ENCODE results near the gene SYNCRIP. TPM values are rescaled to one million over a fixed set of nuclear protein-coding genes. Genes with fewer than 3 reads are reported as not detected.
A peak's percentile ranks its signal among the peaks of the same experiment; 100 is the strongest.

Gene SYNCRIP
- total and polyA plus RNA-seq, 2 of the 13 experiments (the other 11 are each of a cell fraction or from before 2014, with no cell fraction given): 8.1 to 112 TPM

DNA sequence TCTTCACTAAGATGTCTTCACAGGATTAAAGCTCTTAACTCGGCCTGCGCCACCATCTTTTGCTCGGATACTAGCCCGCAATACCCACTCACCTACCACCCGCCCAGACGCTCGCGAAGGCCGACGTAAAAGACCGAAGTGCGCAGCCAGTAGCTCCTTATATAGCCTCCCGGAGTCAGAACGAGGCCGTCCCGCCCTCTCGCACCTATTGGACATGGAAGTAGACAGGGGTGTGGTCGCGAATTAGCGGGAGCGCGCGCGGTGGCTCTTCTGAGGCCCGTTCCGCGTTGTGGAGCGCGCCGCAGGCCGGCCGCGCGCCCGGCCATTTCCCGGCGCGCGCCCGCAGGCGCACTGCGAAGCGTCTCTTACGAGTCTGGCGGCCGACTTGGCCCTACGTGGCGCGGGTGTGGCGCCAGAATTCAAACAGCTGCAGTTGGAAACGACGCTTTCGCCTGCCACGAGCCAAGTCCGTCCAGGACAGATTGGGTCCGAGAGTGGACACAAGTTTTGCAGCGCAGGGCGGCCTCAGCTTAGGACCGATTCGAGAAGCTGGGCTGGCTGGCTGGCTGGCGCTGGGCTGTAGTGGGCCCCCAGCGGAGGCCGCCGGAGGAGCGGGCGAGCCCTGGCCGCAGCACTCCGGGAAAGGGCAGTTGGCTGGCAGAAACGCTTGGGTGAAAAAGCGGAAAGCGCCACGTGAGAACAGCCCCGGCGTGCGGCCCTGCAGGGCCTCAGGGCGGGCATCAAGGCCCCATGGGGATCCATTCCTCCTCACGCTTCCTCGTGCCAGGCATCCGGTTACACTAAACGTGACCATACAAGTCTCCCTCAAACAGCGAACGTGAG is 36.1 kb upstream of the SYNCRIP start (continued):
- TF ChIP-seq CC2D1A (CRISPR knock-in tag; IDR thresholded peaks at IDR 0.05) (0 out of 2 replicates have a peak, but pooled peaks have one; percentile 86), NFE2L1 (CRISPR knock-in tag; IDR thresholded peaks at IDR 0.05; ENCODE audit: borderline replicate concordance) (no peak), POLR2AphosphoS2 (IDR thresholded peaks at IDR 0.05; ENCODE audit: low read depth, low read length) (peak; percentile 99), ELF4 (CRISPR knock-in tag; IDR thresholded peaks at IDR 0.05; ENCODE audit: borderline replicate concordance) (no peak), ZNF12 (CRISPR knock-in tag; IDR thresholded peaks at IDR 0.05) (no peak; the same call in 1 of the 2 replicates), ZNF430 (CRISPR knock-in tag; IDR thresholded peaks at IDR 0.05) (peak; percentile 96), ADNP (CRISPR knock-in tag; IDR thresholded peaks at IDR 0.05) (0 out of 2 replicates have a peak, but pooled peaks have one; percentile 35), MXD4 (CRISPR knock-in tag; IDR thresholded peaks at IDR 0.05) (peak; percentile 98), PHB2 (IDR thresholded peaks at IDR 0.05; ENCODE audit: partially characterized antibody) (no peak), SMYD3 (CRISPR knock-in tag; IDR thresholded peaks at IDR 0.05) (peak; percentile 73; the same call in 1 of the 2 replicates), NFE2 (CRISPR knock-in tag; IDR thresholded peaks at IDR 0.05) (no peak; the same call in 1 of the 2 replicates)
- TF ChIP-seq, protein P1, sequence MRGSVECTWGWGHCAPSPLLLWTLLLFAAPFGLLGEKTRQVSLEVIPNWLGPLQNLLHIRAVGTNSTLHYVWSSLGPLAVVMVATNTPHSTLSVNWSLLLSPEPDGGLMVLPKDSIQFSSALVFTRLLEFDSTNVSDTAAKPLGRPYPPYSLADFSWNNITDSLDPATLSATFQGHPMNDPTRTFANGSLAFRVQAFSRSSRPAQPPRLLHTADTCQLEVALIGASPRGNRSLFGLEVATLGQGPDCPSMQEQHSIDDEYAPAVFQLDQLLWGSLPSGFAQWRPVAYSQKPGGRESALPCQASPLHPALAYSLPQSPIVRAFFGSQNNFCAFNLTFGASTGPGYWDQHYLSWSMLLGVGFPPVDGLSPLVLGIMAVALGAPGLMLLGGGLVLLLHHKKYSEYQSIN (CRISPR knock-in tag; IDR thresholded peaks at IDR 0.05; ENCODE audit: borderline replicate concordance): no peak
- TF ChIP-seq, protein P2, sequence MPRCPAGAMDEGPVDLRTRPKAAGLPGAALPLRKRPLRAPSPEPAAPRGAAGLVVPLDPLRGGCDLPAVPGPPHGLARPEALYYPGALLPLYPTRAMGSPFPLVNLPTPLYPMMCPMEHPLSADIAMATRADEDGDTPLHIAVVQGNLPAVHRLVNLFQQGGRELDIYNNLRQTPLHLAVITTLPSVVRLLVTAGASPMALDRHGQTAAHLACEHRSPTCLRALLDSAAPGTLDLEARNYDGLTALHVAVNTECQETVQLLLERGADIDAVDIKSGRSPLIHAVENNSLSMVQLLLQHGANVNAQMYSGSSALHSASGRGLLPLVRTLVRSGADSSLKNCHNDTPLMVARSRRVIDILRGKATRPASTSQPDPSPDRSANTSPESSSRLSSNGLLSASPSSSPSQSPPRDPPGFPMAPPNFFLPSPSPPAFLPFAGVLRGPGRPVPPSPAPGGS (CRISPR knock-in tag; IDR thresholded peaks at IDR 0.05): peak; percentile 87; the same call in 1 of the 2 replicates
- TF ChIP-seq, protein P3, sequence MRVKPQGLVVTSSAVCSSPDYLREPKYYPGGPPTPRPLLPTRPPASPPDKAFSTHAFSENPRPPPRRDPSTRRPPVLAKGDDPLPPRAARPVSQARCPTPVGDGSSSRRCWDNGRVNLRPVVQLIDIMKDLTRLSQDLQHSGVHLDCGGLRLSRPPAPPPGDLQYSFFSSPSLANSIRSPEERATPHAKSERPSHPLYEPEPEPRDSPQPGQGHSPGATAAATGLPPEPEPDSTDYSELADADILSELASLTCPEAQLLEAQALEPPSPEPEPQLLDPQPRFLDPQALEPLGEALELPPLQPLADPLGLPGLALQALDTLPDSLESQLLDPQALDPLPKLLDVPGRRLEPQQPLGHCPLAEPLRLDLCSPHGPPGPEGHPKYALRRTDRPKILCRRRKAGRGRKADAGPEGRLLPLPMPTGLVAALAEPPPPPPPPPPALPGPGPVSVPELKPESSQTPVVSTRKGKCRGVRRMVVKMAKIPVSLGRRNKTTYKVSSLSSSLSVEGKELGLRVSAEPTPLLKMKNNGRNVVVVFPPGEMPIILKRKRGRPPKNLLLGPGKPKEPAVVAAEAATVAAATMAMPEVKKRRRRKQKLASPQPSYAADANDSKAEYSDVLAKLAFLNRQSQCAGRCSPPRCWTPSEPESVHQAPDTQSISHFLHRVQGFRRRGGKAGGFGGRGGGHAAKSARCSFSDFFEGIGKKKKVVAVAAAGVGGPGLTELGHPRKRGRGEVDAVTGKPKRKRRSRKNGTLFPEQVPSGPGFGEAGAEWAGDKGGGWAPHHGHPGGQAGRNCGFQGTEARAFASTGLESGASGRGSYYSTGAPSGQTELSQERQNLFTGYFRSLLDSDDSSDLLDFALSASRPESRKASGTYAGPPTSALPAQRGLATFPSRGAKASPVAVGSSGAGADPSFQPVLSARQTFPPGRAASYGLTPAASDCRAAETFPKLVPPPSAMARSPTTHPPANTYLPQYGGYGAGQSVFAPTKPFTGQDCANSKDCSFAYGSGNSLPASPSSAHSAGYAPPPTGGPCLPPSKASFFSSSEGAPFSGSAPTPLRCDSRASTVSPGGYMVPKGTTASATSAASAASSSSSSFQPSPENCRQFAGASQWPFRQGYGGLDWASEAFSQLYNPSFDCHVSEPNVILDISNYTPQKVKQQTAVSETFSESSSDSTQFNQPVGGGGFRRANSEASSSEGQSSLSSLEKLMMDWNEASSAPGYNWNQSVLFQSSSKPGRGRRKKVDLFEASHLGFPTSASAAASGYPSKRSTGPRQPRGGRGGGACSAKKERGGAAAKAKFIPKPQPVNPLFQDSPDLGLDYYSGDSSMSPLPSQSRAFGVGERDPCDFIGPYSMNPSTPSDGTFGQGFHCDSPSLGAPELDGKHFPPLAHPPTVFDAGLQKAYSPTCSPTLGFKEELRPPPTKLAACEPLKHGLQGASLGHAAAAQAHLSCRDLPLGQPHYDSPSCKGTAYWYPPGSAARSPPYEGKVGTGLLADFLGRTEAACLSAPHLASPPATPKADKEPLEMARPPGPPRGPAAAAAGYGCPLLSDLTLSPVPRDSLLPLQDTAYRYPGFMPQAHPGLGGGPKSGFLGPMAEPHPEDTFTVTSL (CRISPR knock-in tag; IDR thresholded peaks at IDR 0.05; ENCODE audit: borderline replicate concordance): peak; percentile 30; the same call in 1 of the 2 replicates
- TF ChIP-seq, protein P4, sequence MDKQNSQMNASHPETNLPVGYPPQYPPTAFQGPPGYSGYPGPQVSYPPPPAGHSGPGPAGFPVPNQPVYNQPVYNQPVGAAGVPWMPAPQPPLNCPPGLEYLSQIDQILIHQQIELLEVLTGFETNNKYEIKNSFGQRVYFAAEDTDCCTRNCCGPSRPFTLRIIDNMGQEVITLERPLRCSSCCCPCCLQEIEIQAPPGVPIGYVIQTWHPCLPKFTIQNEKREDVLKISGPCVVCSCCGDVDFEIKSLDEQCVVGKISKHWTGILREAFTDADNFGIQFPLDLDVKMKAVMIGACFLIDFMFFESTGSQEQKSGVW (CRISPR knock-in tag; IDR thresholded peaks at IDR 0.05; ENCODE audit: borderline replicate concordance): no peak
- TF ChIP-seq, protein P5, sequence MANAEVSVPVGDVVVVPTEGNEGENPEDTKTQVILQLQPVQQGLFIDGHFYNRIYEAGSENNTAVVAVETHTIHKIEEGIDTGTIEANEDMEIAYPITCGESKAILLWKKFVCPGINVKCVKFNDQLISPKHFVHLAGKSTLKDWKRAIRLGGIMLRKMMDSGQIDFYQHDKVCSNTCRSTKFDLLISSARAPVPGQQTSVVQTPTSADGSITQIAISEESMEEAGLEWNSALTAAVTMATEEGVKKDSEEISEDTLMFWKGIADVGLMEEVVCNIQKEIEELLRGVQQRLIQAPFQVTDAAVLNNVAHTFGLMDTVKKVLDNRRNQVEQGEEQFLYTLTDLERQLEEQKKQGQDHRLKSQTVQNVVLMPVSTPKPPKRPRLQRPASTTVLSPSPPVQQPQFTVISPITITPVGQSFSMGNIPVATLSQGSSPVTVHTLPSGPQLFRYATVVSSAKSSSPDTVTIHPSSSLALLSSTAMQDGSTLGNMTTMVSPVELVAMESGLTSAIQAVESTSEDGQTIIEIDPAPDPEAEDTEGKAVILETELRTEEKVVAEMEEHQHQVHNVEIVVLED (CRISPR knock-in tag; IDR thresholded peaks at IDR 0.05; ENCODE audit: borderline replicate concordance): peak; percentile 96
- TF ChIP-seq, protein P6, sequence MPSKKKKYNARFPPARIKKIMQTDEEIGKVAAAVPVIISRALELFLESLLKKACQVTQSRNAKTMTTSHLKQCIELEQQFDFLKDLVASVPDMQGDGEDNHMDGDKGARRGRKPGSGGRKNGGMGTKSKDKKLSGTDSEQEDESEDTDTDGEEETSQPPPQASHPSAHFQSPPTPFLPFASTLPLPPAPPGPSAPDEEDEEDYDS (CRISPR knock-in tag; IDR thresholded peaks at IDR 0.05): peak; percentile 99

Measured in HepG2 (cell line).